WI38 (cell line): ENCODE measurements around the gene IDUA.
A peak's percentile ranks its signal among the peaks of the same experiment; 100 is the strongest.

ENCODE experiments used
- H3K4me3 ChIP-seq: 2 replicates; pipeline ENCODE4 v1.5.1; 2011; ENCODE audit warnings: low read depth, mild to moderate bottlenecking, control low read depth, low read length
- TF ChIP-seq, protein P1 (sequence below): IDR thresholded peaks from 2 replicates; pipeline ENCODE4 v1.5.1; 2012; ENCODE audit warnings: low read depth, mild to moderate bottlenecking, control low read depth, low read length

IDUA gene

DNA sequence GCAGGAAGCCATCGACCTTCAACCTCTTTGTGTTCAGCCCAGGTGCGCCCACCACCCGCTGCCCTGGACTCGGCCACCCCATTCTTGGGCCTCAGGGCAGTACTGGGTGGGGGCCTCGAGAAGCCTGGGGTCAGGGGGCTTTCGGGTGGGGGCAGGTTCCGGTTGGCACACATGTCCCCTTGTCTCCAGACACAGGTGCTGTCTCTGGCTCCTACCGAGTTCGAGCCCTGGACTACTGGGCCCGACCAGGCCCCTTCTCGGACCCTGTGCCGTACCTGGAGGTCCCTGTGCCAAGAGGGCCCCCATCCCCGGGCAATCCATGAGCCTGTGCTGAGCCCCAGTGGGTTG is 17.2 kb downstream of the IDUA start:
- TF ChIP-seq, protein P1, sequence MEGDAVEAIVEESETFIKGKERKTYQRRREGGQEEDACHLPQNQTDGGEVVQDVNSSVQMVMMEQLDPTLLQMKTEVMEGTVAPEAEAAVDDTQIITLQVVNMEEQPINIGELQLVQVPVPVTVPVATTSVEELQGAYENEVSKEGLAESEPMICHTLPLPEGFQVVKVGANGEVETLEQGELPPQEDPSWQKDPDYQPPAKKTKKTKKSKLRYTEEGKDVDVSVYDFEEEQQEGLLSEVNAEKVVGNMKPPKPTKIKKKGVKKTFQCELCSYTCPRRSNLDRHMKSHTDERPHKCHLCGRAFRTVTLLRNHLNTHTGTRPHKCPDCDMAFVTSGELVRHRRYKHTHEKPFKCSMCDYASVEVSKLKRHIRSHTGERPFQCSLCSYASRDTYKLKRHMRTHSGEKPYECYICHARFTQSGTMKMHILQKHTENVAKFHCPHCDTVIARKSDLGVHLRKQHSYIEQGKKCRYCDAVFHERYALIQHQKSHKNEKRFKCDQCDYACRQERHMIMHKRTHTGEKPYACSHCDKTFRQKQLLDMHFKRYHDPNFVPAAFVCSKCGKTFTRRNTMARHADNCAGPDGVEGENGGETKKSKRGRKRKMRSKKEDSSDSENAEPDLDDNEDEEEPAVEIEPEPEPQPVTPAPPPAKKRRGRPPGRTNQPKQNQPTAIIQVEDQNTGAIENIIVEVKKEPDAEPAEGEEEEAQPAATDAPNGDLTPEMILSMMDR: no peak
- H3K4me3 ChIP-seq: no peak overlapping the region

- H3K4me3 ChIP-seq: no peak overlapping the region
- TF ChIP-seq, protein P1: no peak
These were observed 18.0 kb downstream of the IDUA start for GRCh38 chr4:1004557-1005485.

GRCh38 chr4:1006856-1007255 is 20.0 kb downstream of the IDUA start:
- no peak overlapping the region for H3K4me3 ChIP-seq
- TF ChIP-seq, protein P1: no peak

- TF ChIP-seq, protein P1: no peak
- peak overlapping the region; percentile 65 for H3K4me3 ChIP-seq
These were observed 22.1 kb downstream of the IDUA start for GRCh38 chr4:1008840-1009541.

DNA sequence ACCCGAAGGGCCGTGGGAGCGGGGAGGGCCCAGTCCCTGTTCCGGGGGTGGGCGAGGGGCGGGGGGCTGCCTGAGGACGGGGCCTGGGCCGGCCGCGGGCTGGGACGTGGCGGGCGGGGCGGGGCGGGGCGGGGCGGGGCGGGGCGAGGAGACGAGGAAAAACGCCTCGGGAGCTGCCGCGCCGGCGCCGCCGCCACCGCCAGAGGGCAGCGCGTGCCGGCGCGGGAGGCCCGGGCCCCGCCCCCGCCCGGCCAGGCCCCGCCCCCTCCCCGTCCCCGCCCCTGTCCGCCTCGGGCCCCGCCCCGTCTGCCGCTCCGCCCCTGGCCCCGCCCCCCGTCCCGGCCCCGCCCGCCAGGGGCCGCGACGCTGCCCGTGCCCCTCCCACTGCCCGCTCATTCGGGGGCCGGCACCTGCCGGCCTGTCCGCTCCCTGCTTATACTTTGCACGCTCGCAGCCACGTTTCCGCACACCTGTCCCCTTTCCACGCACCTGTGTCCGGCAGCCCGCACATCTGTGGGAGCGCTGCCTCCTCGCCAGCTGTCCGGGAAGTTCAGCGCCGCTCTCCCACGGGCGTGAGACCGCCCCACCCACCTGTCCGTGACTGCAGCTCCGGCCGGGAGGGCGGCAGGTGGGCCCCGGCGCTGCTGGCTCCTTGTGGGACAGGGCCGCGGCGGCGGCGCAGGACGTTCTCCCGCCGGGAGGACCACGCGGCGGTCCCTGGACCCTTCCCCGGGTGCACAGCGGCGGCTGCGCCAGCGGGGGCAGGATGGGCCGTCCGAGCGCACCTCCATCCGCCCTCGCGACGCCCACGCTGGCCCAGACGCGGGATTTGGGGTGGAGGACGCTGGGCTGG is 22.9 kb downstream of the IDUA start:
- TF ChIP-seq, protein P1: no peak
- peak overlapping the region; percentile 65 for H3K4me3 ChIP-seq

GRCh38 chr4:1010395-1011021 is 23.7 kb downstream of the IDUA start:
- TF ChIP-seq, protein P1: no peak
- H3K4me3 ChIP-seq: peak overlapping the region; percentile 51; the same call in 1 of the 2 replicates
